Measurements from ENCODE around the gene EEFSEC. TPM values are rescaled to one million over a fixed set of nuclear protein-coding genes. Genes with fewer than 3 reads are reported as not detected.

EEFSEC gene
- polyA plus RNA-seq, 1 donor from 2014 or later: 4.6 TPM

DNA sequence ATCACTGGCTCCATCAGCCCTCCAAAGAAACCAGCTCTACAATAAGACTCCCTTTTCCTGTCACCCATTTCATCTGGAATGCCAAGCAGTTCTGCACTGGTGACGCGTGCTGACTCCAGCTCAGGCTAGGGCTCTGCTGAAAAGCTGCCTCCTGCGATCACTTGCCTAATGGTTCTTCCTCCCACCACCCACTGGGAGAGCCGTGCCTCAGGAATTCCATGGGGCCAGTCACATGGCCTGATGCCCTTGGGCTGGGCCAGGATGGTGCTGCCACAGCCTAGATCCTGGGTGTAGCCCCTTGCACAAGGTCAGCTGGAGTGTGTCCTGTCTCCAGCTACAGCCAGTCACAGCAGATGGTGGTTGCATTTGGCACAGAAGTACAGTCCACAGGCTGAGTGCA lies 214.5 kb downstream of the EEFSEC start:
- no peak overlapping the region for H3K4me3 ChIP-seq (ENCODE audit: low read length)
- H2AFZ ChIP-seq (ENCODE audit: low read depth, low read length): no peak overlapping the region
- no peaks in the 10 kb centered on the region for H3K79me2 ChIP-seq (replicated peaks; ENCODE audit: insufficient read depth, low read length)
- no peak overlapping the region for H3K4me2 ChIP-seq (ENCODE audit: low read length)
- H3K9ac ChIP-seq (ENCODE audit: low read length): no peak overlapping the region
- H3K36me3 ChIP-seq (ENCODE audit: insufficient read depth, low read length): no peaks in the 10 kb centered on the region
- no peaks in the 10 kb centered on the region for H3K9me2 ChIP-seq (ENCODE audit: insufficient read depth, low read length)
- no peaks in the 10 kb centered on the region for H3K27me3 ChIP-seq (ENCODE audit: insufficient read depth, low read depth, low read length)
- no peaks in the 10 kb centered on the region for H3F3A ChIP-seq (ENCODE audit: insufficient read depth, low read length, poor library complexity, severe bottlenecking)
- no peaks in the 10 kb centered on the region for H3K9me3 ChIP-seq (ENCODE audit: low read length)
- H3K27ac ChIP-seq (ENCODE audit: low read length): no peak overlapping the region
- TF ChIP-seq RAD21 (conservative IDR thresholded peaks at IDR 0.05) (no peak), TAF1 (IDR thresholded peaks at IDR 0.05; ENCODE audit: low read depth) (no peak), POLR2AphosphoS5 (IDR thresholded peaks at IDR 0.05) (no peak), EP300 (conservative IDR thresholded peaks at IDR 0.05; ENCODE audit: poor library complexity, severe bottlenecking) (no peak), MXI1 (conservative IDR thresholded peaks at IDR 0.05; ENCODE audit: poor library complexity, severe bottlenecking) (no peak), EZH2 (IDR thresholded peaks at IDR 0.05; ENCODE audit: borderline replicate concordance, insufficient read depth, low read length, poor library complexity, severe bottlenecking) (no peak), SMC3 (conservative IDR thresholded peaks at IDR 0.05; ENCODE audit: poor library complexity) (no peak)
- TF ChIP-seq, protein P1, sequence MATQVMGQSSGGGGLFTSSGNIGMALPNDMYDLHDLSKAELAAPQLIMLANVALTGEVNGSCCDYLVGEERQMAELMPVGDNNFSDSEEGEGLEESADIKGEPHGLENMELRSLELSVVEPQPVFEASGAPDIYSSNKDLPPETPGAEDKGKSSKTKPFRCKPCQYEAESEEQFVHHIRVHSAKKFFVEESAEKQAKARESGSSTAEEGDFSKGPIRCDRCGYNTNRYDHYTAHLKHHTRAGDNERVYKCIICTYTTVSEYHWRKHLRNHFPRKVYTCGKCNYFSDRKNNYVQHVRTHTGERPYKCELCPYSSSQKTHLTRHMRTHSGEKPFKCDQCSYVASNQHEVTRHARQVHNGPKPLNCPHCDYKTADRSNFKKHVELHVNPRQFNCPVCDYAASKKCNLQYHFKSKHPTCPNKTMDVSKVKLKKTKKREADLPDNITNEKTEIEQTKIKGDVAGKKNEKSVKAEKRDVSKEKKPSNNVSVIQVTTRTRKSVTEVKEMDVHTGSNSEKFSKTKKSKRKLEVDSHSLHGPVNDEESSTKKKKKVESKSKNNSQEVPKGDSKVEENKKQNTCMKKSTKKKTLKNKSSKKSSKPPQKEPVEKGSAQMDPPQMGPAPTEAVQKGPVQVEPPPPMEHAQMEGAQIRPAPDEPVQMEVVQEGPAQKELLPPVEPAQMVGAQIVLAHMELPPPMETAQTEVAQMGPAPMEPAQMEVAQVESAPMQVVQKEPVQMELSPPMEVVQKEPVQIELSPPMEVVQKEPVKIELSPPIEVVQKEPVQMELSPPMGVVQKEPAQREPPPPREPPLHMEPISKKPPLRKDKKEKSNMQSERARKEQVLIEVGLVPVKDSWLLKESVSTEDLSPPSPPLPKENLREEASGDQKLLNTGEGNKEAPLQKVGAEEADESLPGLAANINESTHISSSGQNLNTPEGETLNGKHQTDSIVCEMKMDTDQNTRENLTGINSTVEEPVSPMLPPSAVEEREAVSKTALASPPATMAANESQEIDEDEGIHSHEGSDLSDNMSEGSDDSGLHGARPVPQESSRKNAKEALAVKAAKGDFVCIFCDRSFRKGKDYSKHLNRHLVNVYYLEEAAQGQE (IDR thresholded peaks at IDR 0.05; ENCODE audit: borderline replicate concordance): no peak
- TF ChIP-seq, protein P2, sequence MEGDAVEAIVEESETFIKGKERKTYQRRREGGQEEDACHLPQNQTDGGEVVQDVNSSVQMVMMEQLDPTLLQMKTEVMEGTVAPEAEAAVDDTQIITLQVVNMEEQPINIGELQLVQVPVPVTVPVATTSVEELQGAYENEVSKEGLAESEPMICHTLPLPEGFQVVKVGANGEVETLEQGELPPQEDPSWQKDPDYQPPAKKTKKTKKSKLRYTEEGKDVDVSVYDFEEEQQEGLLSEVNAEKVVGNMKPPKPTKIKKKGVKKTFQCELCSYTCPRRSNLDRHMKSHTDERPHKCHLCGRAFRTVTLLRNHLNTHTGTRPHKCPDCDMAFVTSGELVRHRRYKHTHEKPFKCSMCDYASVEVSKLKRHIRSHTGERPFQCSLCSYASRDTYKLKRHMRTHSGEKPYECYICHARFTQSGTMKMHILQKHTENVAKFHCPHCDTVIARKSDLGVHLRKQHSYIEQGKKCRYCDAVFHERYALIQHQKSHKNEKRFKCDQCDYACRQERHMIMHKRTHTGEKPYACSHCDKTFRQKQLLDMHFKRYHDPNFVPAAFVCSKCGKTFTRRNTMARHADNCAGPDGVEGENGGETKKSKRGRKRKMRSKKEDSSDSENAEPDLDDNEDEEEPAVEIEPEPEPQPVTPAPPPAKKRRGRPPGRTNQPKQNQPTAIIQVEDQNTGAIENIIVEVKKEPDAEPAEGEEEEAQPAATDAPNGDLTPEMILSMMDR (IDR thresholded peaks at IDR 0.05; ENCODE audit: poor library complexity, severe bottlenecking): no peak
- no peaks in the 10 kb centered on the region for H4K20me1 ChIP-seq (ENCODE audit: insufficient read depth)

DNA sequence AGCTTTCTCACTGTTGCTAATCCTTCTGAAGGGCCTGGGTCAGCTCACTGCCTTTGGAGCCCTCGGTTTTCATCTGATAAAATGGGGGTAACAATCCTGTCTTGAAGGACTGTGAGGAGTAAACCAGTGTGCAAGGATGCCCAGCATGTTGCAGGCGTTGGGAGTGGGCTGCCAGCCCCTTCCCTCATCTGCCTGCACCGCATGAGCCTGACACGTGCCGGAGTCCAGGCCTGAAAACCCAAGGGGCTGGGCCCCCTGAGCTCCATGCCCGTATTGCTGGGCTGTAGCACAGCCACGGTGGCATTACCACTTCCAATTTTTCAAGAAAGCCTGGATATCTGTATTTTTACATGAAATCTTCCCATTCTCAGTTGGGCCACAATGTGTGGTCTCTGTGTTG lies 215.3 kb downstream of the EEFSEC start:
- TF ChIP-seq RAD21 (conservative IDR thresholded peaks at IDR 0.05) (no peak), MXI1 (conservative IDR thresholded peaks at IDR 0.05; ENCODE audit: poor library complexity, severe bottlenecking) (no peak), EZH2 (IDR thresholded peaks at IDR 0.05; ENCODE audit: borderline replicate concordance, insufficient read depth, low read length, poor library complexity, severe bottlenecking) (no peak), TAF1 (IDR thresholded peaks at IDR 0.05; ENCODE audit: low read depth) (no peak)
- no peak overlapping the region for H3K27ac ChIP-seq (ENCODE audit: low read length)

More for the DNA sequence above, 215.3 kb downstream of the EEFSEC start:
- Histone ChIP-seq H3F3A (ENCODE audit: insufficient read depth, low read length, poor library complexity, severe bottlenecking) (no peaks in the 10 kb centered on the region), H3K36me3 (ENCODE audit: insufficient read depth, low read length) (no peaks in the 10 kb centered on the region), H3K79me2 (replicated peaks; ENCODE audit: insufficient read depth, low read length) (no peaks in the 10 kb centered on the region), H3K27me3 (ENCODE audit: insufficient read depth, low read depth, low read length) (no peaks in the 10 kb centered on the region), H3K9me3 (ENCODE audit: low read length) (no peaks in the 10 kb centered on the region), H3K4me2 (ENCODE audit: low read length) (no peak overlapping the region), H3K9me2 (ENCODE audit: insufficient read depth, low read length) (no peaks in the 10 kb centered on the region), H3K9ac (ENCODE audit: low read length) (no peak overlapping the region), H4K20me1 (ENCODE audit: insufficient read depth) (no peaks in the 10 kb centered on the region), H2AFZ (ENCODE audit: low read depth, low read length) (no peak overlapping the region), H3K4me3 (ENCODE audit: low read length) (no peak overlapping the region)

Data from neural cell (in vitro differentiated cells).